A673 (cell line): ENCODE results near the gene SRPX. TPM values are rescaled to one million over a fixed set of nuclear protein-coding genes. Genes with fewer than 3 reads are reported as not detected.

Experiments
- BruUV-seq: library from RNA; stranded (reverse); fragments of 400-500 nt; replicated peaks from 2 replicates; lab custom pipeline; 2021; lab: Mats Ljungman, UMichigan
- CTCF ChIA-PET: fragments of 300-600 bp; sonication (Branson Sonifier 250); formaldehyde crosslinking; loops from one replicate; lab custom pipeline; 2022; ENCODE audit warnings: antibody characterized with exemption; lab: Charles Lee
- POLR2A ChIA-PET: fragments of 300-600 bp; sonication (Branson Sonifier 250); formaldehyde crosslinking; loops from one replicate; lab custom pipeline; 2022; ENCODE audit warnings: antibody characterized with exemption; ENCODE audit not compliant: low non-redundant PET; lab: Charles Lee
- DNase-seq: peaks from one replicate; pipeline ENCODE4 v3.0.0-alpha.2; 2015; ENCODE audit warnings: low spot score
- H3K27ac ChIP-seq: fragments of 200-600 bp; sonication (generic); 2 replicates; pipeline ENCODE4 v1.5.1; 2016; ENCODE audit warnings: mixed run types, low read depth, mild to moderate bottlenecking, mixed read lengths, antibody characterized with exemption, low read length; ENCODE audit not compliant: poor library complexity, severe bottlenecking
- H3K27me3 ChIP-seq: fragments of 200-600 bp; sonication (generic); replicated peaks from 2 replicates; pipeline ENCODE4 v1.6.1; 2017; ENCODE audit warnings: mixed run types, low read depth, mild to moderate bottlenecking, mixed read lengths, antibody characterized with exemption, low read length; ENCODE audit not compliant: insufficient read depth, poor library complexity
- H3K36me3 ChIP-seq: fragments of 200-600 bp; sonication (generic); 2 replicates; pipeline ENCODE4 v1.6.1; 2016; ENCODE audit warnings: mixed run types, mild to moderate bottlenecking, mixed read lengths, antibody characterized with exemption, low read length; ENCODE audit not compliant: insufficient read depth, poor library complexity, severe bottlenecking
- H3K4me1 ChIP-seq: fragments of 200-600 bp; sonication (generic); 2 replicates; pipeline ENCODE4 v1.6.1; 2017; ENCODE audit warnings: mixed run types, mild to moderate bottlenecking, mixed read lengths, antibody characterized with exemption, low read length; ENCODE audit not compliant: insufficient read depth, poor library complexity, severe bottlenecking
- H3K4me3 ChIP-seq: fragments of 200-600 bp; sonication (generic); 2 replicates; pipeline ENCODE4 v1.5.1; 2016; ENCODE audit warnings: low read depth, mixed run types, mild to moderate bottlenecking, mixed read lengths, low read length; ENCODE audit not compliant: poor library complexity, severe bottlenecking
- H3K9me3 ChIP-seq: fragments of 200-600 bp; sonication (generic); 2 replicates; pipeline ENCODE4 v1.6.1; 2016; ENCODE audit warnings: mixed run types, low read depth, mild to moderate bottlenecking, mixed read lengths, antibody characterized with exemption, low read length; ENCODE audit not compliant: poor library complexity, severe bottlenecking
- EZH2 ChIP-seq: fragments of 200-600 bp; sonication (generic); IDR thresholded peaks from 2 replicates; pipeline ENCODE4 v1.6.1; 2017; ENCODE audit warnings: borderline replicate concordance, low read depth, mild to moderate bottlenecking, mixed read lengths, antibody characterized with exemption, low read length; ENCODE audit not compliant: poor library complexity, severe bottlenecking
- intact Hi-C: fragments of 100-400 bp; cut with micrococcal nuclease; formaldehyde crosslinking; loops from one replicate; pipeline ENCODE4 v1.10.0; 2022; ENCODE audit not compliant: unreplicated experiment
- total RNA-seq: library from RNA; stranded (reverse); gene quantifications from 2 replicates; pipeline ENCODE4 v1.2.3, GENCODE V29; 2021
- TF ChIP-seq, protein P1 (sequence below): fragments of 300-800, 200-600 bp; sonication (generic); conservative IDR thresholded peaks from 2 replicates; pipeline ENCODE4 v1.5.1; 2017; ENCODE audit warnings: low read depth, mild to moderate bottlenecking, antibody characterized with exemption, low read length, moderate library complexity, mixed read lengths

Gene SRPX
- total RNA-seq, 1 experiment from 2014 or later: 1.1 TPM

DNA sequence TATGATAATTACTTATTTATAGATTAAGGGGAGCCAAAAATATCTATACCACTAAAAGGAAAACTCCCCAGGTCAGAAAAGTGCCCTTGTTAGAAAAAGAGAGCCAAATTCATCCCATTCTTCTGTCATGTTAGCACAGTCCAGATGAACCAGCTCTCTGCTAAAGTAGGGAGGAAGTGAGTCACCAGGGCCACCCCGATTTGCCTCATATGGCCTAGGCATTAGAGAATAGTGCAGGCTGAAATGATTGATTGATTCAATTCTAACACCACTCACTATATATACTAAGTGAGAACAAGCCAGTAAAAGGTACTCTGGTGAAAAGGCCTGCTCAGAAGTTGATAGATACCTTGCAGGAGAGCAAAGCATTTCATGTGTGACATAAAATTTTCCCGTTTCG, 94.5 kb downstream of the SRPX start:
- TF ChIP-seq, protein P1, sequence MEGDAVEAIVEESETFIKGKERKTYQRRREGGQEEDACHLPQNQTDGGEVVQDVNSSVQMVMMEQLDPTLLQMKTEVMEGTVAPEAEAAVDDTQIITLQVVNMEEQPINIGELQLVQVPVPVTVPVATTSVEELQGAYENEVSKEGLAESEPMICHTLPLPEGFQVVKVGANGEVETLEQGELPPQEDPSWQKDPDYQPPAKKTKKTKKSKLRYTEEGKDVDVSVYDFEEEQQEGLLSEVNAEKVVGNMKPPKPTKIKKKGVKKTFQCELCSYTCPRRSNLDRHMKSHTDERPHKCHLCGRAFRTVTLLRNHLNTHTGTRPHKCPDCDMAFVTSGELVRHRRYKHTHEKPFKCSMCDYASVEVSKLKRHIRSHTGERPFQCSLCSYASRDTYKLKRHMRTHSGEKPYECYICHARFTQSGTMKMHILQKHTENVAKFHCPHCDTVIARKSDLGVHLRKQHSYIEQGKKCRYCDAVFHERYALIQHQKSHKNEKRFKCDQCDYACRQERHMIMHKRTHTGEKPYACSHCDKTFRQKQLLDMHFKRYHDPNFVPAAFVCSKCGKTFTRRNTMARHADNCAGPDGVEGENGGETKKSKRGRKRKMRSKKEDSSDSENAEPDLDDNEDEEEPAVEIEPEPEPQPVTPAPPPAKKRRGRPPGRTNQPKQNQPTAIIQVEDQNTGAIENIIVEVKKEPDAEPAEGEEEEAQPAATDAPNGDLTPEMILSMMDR: no peak
- TF ChIP-seq EZH2: no peak
- ChIA-PET POLR2A (no interaction called here), CTCF (no interaction called here)
- intact Hi-C loops: no loop called here
- Histone ChIP-seq H3K9me3 (no peaks in the 10 kb centered on the region), H3K27ac (no peak overlapping the region), H3K4me1 (no peaks in the 10 kb centered on the region), H3K27me3 (no peaks in the 10 kb centered on the region), H3K4me3 (no peak overlapping the region), H3K36me3 (no peaks in the 10 kb centered on the region)
- BruUV-seq: no TSS peak
- DNase-seq: no peak

DNA sequence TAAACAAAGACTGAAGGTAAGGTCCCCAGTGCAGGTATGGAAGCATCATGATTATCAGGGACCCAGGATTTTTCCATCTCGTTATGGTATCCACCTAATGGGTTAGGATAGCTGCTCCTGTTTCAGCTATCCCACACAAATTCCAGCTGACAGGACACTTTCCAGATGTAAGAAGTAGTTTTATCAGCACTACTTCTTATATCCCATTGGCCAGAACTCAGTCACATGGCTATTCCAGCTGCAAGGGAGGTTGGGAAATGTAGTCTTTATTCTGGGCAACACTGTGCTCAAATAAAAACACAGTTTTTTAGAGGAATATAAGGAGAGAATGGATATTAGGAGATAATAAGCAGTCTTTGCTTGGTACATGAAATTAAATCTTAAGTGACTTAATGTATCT, 96.7 kb downstream of the SRPX start:
- H3K27me3 ChIP-seq: no peaks in the 10 kb centered on the region
- ChIA-PET CTCF (no interaction called here), POLR2A (no interaction called here)
- intact Hi-C loops: no loop called here
- DNase-seq: no peak
- no peaks in the 10 kb centered on the region for H3K9me3 ChIP-seq
- no peaks in the 10 kb centered on the region for H3K4me1 ChIP-seq
- BruUV-seq: no TSS peak
- TF ChIP-seq EZH2: no peak
- TF ChIP-seq, protein P1: no peak
- H3K27ac ChIP-seq: no peak overlapping the region
- H3K36me3 ChIP-seq: no peaks in the 10 kb centered on the region
- no peak overlapping the region for H3K4me3 ChIP-seq

DNA sequence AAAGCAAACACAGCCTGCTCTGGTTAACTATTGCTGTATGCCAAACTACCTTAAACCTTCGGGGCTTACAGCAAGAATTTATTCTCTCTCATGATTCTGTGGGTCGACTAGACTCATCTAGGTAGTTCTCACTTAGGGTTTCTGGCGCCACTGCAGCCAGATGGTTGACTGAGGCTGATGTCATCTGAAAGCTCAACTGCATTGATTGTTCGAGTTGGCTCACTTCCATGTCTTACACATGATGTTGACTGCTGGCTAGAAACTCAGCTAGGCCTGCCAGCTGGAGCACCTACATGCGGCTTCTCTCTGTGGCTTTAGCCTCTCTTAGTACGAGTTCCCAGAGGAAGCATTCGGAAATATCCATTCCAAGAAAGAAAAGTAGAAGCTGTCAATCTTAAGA, 103.2 kb downstream of the SRPX start:
- Histone ChIP-seq H3K4me1 (no peaks in the 10 kb centered on the region), H3K4me3 (no peak overlapping the region), H3K36me3 (no peaks in the 10 kb centered on the region), H3K27me3 (no peaks in the 10 kb centered on the region), H3K27ac (no peak overlapping the region), H3K9me3 (no peaks in the 10 kb centered on the region)
- BruUV-seq: no TSS peak
- peak; percentile 9 for DNase-seq
- CTCF ChIA-PET: no interaction called here
- intact Hi-C loops: no loop called here
- POLR2A ChIA-PET: no interaction called here
- TF ChIP-seq, protein P1: no peak
- no peak for TF ChIP-seq EZH2
